Transverse colon (tissue), 4 donors: Measurements from ENCODE around the gene JAZF1.

ENCODE experiments used
- CTCF ChIP-seq, 5 experiments: fragments of 200-600 bp in 3 of 5; fragments of 450-650 bp in 2 of 5; sonication (generic) in 3 of 5; IDR thresholded peaks; 1 replicate in 2 of 5; 2 replicates in 3 of 5; pipeline ENCODE4 v1.5.1; 2016 to 2017; ENCODE audit warnings: antibody characterized with exemption in 5 of 5, inconsistent platforms in 3 of 5, mild to moderate bottlenecking in 2 of 5, moderate library complexity in 1 of 5
- EP300 ChIP-seq: sonication (generic); formaldehyde crosslinking; IDR thresholded peaks from one replicate; pipeline ENCODE4 v1.6.1; 2017; ENCODE audit warnings: antibody characterized with exemption, low read depth
- POLR2A ChIP-seq: fragments of 450-650 bp; IDR thresholded peaks from one replicate; pipeline ENCODE4 v1.6.1; 2016; ENCODE audit warnings: antibody characterized with exemption, mild to moderate bottlenecking, moderate library complexity
- POLR2AphosphoS5 ChIP-seq, 3 donors: sonication (generic); formaldehyde crosslinking; IDR thresholded peaks; one replicate each; pipeline ENCODE4 v1.6.1; 2016; ENCODE audit warnings: antibody characterized with exemption in 3 of 3

GRCh38 chr7:28006491-28006890, 174.1 kb downstream of the JAZF1 start:
- TF ChIP-seq POLR2A (no peak), CTCF (IDR thresholded peaks at IDR 0.05) (no peak), POLR2AphosphoS5 (IDR thresholded peaks at IDR 0.05) (no peak), EP300 (no peak)
